OCI-LY1 (cell line): Measurements from ENCODE around the gene CCL4.

Source experiments
- H2AFZ ChIP-seq: fragments of 200-600 bp; sonication (generic), shearing (Covaris generic); 2 replicates; pipeline ENCODE4 v1.6.0; 2014; ENCODE audit warnings: antibody characterized with exemption, mild to moderate bottlenecking, low read length
- H3F3A ChIP-seq: fragments of 200-600 bp; sonication (generic), shearing (Covaris generic); 2 replicates; pipeline ENCODE4 v1.6.0; 2014; ENCODE audit warnings: mild to moderate bottlenecking, antibody characterized with exemption, low read length, moderate library complexity; ENCODE audit not compliant: insufficient read depth
- H3K27ac ChIP-seq: fragments of 200-600 bp; sonication (generic); 2 replicates; pipeline ENCODE4 v1.5.1; 2014; ENCODE audit warnings: low read length, mixed run types, mild to moderate bottlenecking, low read depth; ENCODE audit not compliant: poor library complexity, severe bottlenecking
- H3K27me3 ChIP-seq: fragments of 200-600 bp; sonication (generic); 2 replicates; pipeline ENCODE4 v1.6.0; 2014; ENCODE audit warnings: antibody characterized with exemption, mild to moderate bottlenecking, low read length, moderate library complexity; ENCODE audit not compliant: insufficient read depth
- H3K36me3 ChIP-seq: fragments of 200-600 bp; sonication (generic); 2 replicates; pipeline ENCODE4 v1.6.1; 2014; ENCODE audit warnings: mild to moderate bottlenecking, antibody characterized with exemption, low read length, moderate library complexity, mixed read lengths; ENCODE audit not compliant: insufficient read depth
- H3K4me1 ChIP-seq: fragments of 200-600 bp; sonication (generic); 2 replicates; pipeline ENCODE4 v1.5.1; 2014; ENCODE audit warnings: mild to moderate bottlenecking, low read length, moderate library complexity; ENCODE audit not compliant: insufficient read depth, severe bottlenecking
- H3K4me2 ChIP-seq: fragments of 200-600 bp; sonication (generic), shearing (Covaris generic); 2 replicates; pipeline ENCODE4 v1.6.1; 2014; ENCODE audit warnings: low read length
- H3K4me3 ChIP-seq: fragments of 200-600 bp; sonication (generic); 2 replicates; pipeline ENCODE4 v1.5.1; 2014; ENCODE audit warnings: low read length, low read depth, mild to moderate bottlenecking, mixed read lengths; ENCODE audit not compliant: poor library complexity, severe bottlenecking
- H3K79me2 ChIP-seq: fragments of 200-600 bp; shearing (Covaris generic); 2 replicates; pipeline ENCODE4 v1.6.1; 2016; ENCODE audit warnings: mixed run types, low read length, mixed read lengths; ENCODE audit not compliant: insufficient read depth
- H3K9ac ChIP-seq: fragments of 200-600 bp; sonication (generic), shearing (Covaris generic); 2 replicates; pipeline ENCODE4 v1.6.1; 2014; ENCODE audit warnings: mild to moderate bottlenecking, low read length, mixed read lengths
- H3K9me2 ChIP-seq: fragments of 200-600 bp; sonication (generic), shearing (Covaris generic); 2 replicates; pipeline ENCODE4 v1.6.1; 2014; ENCODE audit warnings: low read depth, mild to moderate bottlenecking, low read length, mixed read lengths
- H3K9me3 ChIP-seq: fragments of 200-600 bp; shearing (Covaris generic); 2 replicates; pipeline ENCODE4 v1.6.1; 2014; ENCODE audit warnings: low read length, mixed read lengths
- H4K20me1 ChIP-seq: fragments of 200-600 bp; sonication (generic), shearing (Covaris generic); 2 replicates; pipeline ENCODE4 v1.6.0; 2016; ENCODE audit warnings: mild to moderate bottlenecking, low read length; ENCODE audit not compliant: insufficient read depth
- CTCF ChIP-seq: fragments of 200-600 bp; sonication (generic), shearing (Covaris generic); IDR thresholded peaks from 2 replicates; pipeline ENCODE4 v1.5.1; 2017; ENCODE audit warnings: mild to moderate bottlenecking, antibody characterized with exemption, low read length, moderate library complexity, mixed read lengths
- EZH2 ChIP-seq: fragments of 200-600 bp; sonication (generic), shearing (Covaris generic); IDR thresholded peaks from 2 replicates; pipeline ENCODE4 v1.8.0; 2017; ENCODE audit warnings: borderline replicate concordance, mixed run types, mild to moderate bottlenecking, antibody characterized with exemption, low read length, moderate library complexity, mixed read lengths

Gene CCL4

DNA sequence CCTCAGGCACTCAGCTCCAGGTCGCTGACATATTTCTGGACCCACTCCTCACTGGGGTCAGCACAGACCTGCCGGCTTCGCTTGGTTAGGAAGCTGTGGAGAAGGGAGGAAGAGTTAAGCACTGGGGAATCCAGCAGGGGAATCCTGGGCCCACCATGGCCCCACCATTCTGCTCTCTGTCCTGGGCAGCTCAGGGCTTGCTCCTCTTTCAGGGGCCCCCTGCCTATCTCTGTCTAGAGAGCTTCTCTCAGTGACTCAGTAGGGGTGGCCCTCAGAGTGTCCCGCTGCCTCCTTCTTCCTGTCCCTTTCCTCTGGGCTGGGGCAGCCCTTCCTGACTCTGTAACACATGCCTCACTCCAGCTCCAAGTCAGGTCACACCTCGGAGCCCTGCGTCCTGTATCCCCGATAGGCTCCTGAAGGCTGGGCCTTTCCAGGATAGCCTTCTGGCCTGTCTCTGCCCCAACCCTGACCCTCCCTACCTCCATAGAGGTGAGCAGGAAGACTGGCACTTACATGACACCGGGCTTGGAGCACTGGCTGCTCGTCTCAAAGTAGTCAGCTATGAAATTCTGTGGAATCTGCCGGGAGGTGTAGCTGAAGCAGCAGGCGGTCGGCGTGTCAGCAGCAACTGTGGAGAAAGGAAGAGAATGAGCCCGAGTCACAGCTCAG, 14.8 kb upstream of the CCL4 start:
- H3K9ac ChIP-seq, result no peak overlapping the region
- no peak overlapping the region for H3K27ac ChIP-seq
- H2AFZ ChIP-seq, result no peak overlapping the region
- H3K27me3 ChIP-seq, result no peaks in the 10 kb centered on the region
- H3K36me3 ChIP-seq, result no peaks in the 10 kb centered on the region
- H3K4me3 ChIP-seq, result no peak overlapping the region
- H3F3A ChIP-seq, result no peaks in the 10 kb centered on the region
- no peaks in the 10 kb centered on the region for H3K9me2 ChIP-seq
- H3K4me2 ChIP-seq, result no peak overlapping the region
- TF ChIP-seq EZH2 (no peak), CTCF (no peak)
- H3K9me3 ChIP-seq, result no peaks in the 10 kb centered on the region
- no peaks in the 10 kb centered on the region for H3K79me2 ChIP-seq
- H4K20me1 ChIP-seq, result no peaks in the 10 kb centered on the region
- H3K4me1 ChIP-seq, result no peaks in the 10 kb centered on the region

DNA sequence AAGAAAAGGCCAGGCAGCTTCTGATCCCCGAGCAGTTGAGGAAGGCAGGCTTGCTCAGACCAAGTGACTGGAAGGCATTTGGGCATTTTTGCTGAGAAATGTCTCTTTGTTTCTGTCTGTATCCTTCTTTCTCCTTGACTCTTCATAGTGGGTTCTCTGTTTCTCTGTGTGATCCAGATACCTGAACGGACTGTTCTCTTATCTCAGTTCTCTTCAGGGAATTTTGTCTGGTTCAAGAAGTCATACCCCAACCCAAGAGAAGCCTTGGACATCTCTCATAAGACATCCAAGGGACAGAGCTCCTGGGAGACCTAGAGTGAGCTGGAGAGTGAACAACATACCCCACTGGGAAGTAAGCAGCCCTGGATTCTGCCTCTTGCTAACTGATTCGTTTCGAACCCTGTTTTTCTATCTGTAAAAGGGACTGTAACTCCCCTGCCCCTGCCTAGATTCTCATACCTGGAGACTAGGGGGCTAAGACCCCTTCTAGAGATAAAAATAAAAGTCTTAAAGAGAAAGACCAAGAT, 14.2 kb upstream of the CCL4 start:
- H2AFZ ChIP-seq, result no peak overlapping the region
- H4K20me1 ChIP-seq, result no peaks in the 10 kb centered on the region
- no peak overlapping the region for H3K4me3 ChIP-seq
- H3K79me2 ChIP-seq, result no peaks in the 10 kb centered on the region
- no peaks in the 10 kb centered on the region for H3K9me3 ChIP-seq
- H3K36me3 ChIP-seq, result no peaks in the 10 kb centered on the region
- H3K9me2 ChIP-seq, result no peaks in the 10 kb centered on the region
- no peak overlapping the region for H3K4me2 ChIP-seq
- H3K4me1 ChIP-seq, result no peaks in the 10 kb centered on the region
- H3K9ac ChIP-seq, result no peak overlapping the region
- no peak overlapping the region for H3K27ac ChIP-seq
- no peak for TF ChIP-seq EZH2
- no peak for TF ChIP-seq CTCF
- H3K27me3 ChIP-seq, result no peaks in the 10 kb centered on the region
- no peaks in the 10 kb centered on the region for H3F3A ChIP-seq

DNA sequence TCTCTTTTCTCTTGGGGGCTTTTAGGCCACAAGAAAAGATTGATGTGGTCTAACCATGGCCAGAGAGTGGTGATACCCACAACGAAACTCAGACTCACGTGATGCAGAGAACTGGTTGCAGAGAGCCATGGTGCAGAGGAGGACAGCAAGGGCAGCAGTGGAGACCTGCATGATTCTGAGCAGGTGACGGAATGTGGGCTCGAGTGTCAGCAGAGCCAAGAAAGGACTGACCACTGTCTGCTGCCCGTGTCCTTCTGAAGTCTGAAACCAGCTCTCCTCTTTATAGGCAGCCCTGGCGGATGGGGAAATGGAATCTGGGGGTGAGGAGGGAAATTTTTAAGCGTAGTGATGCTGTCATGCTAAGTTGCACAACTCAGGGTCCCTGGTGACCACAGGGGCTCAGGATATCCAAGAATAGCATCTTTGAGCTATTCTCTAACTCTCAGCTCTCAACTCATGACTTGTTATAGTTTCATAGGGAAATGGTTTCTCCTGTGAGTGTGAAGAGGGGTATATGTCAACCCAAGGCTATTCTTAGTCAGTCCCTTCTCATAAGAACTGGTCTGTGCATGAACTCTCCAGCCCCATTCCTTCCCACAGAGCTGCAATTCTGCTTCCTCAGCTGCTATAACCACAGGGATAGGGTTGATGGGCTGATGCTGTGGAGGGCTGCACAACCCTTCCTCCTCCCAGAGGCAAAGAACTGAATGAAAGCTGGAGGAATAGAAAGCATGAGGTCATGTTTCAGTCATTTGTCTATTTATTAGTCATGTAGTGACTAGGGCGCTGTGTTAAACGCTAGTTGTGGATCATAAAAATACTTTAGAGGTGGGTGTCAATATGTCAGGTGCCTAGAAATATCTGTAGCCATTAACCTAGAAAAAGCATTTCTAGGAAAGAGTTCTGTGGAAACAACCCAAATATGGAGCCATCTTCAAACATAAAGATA, 13.5 kb upstream of the CCL4 start, which contains the start of gene CCL3:
Gene CCL3, minus strand, starts transcription at position 256 of the 949 bp plus-strand sequence. Its CDS starts 85 bp downstream, at position 171.
- Histone ChIP-seq H3K9me2 (no peaks in the 10 kb centered on the region), H3K27ac (no peak within 1 kb of the TSS), H3K4me2 (no peak within 1 kb of the TSS), H4K20me1 (no peaks in the 10 kb centered on the region), H3K36me3 (no peaks in the 10 kb centered on the region), H2AFZ (no peak within 1 kb of the TSS), H3K4me3 (no peak within 1 kb of the TSS), H3K9me3 (no peaks in the 10 kb centered on the region), H3K79me2 (no peaks in the 10 kb centered on the region), H3F3A (no peaks in the 10 kb centered on the region), H3K9ac (no peak within 1 kb of the TSS), H3K27me3 (no peaks in the 10 kb centered on the region), H3K4me1 (no peaks in the 10 kb centered on the region)
- TF ChIP-seq EZH2 (no peak), CTCF (no peak)
